ENCODE data around the gene DYNLL2.
"Not testable (repeated sequence)": the region's sequence is repeated elsewhere in the genome, so short reads cannot be mapped to it uniquely, and the experiment has no call there.

Gene DYNLL2

GRCh38 chr17:58073266-58073665 is 10.0 kb upstream of the DYNLL2 start:
- not testable (repeated sequence) for DNase-seq

DNA sequence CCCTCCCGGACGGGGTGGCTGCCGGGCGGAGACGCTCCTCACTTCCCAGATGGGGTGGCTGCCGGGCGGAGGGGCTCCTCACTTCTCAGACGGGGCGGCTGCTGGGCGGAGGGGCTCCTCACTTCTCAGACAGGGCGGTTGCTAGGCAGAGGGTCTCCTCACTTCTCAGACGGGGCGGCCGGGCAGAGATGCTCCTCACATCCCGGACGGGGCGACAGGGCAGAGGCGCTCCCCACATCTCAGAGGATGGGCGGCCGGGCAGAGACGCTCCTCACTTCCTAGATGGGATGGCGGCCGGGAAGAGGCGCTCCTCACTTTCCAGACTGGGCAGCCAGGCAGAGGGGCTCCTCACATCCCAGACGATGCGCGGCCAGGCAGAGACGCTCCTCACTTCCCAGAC is 8.8 kb upstream of the DYNLL2 start:
- DNase-seq, result not testable (repeated sequence)

- DNase-seq, result no peak
Observed at GRCh38 chr17:58079300-58080033, 3.8 kb upstream of the DYNLL2 start.

DNA sequence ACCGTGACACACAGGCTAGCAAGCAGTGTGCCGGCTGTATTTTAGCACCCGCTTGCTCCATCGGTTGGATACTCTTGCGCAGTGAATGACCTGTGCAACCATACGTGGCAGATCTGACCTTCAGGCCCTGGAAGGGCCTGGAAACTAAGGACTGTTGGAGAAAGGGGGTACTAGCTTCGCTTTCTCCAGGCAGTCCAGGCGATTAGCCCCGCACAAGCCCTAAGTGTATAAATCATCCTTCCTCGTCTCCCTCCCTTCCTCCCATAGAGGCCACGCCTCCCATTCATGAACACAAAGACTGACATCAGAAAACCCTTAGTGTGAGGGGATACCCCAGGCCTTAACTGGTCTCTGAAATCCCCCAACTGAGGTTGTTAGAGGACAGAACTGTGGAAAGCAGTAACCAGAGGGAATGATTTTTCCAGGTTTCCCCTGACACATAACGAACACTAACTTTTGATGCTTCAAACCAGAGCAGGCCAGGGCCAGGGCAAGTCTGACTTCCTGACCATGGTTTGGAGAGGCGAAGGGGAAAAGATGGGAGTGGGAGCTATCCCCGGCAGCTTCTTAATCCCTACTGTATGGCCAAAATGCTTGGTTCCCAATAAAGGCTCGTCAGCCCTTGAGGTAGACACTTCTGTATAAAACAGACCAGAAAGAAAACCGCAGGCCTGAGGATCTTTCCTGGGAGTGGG is 1.4 kb upstream of the DYNLL2 start:
- no peak for DNase-seq

- no peak for DNase-seq
Observed at GRCh38 chr17:58082341-58082869, 814 bp upstream of the DYNLL2 start.

DNA sequence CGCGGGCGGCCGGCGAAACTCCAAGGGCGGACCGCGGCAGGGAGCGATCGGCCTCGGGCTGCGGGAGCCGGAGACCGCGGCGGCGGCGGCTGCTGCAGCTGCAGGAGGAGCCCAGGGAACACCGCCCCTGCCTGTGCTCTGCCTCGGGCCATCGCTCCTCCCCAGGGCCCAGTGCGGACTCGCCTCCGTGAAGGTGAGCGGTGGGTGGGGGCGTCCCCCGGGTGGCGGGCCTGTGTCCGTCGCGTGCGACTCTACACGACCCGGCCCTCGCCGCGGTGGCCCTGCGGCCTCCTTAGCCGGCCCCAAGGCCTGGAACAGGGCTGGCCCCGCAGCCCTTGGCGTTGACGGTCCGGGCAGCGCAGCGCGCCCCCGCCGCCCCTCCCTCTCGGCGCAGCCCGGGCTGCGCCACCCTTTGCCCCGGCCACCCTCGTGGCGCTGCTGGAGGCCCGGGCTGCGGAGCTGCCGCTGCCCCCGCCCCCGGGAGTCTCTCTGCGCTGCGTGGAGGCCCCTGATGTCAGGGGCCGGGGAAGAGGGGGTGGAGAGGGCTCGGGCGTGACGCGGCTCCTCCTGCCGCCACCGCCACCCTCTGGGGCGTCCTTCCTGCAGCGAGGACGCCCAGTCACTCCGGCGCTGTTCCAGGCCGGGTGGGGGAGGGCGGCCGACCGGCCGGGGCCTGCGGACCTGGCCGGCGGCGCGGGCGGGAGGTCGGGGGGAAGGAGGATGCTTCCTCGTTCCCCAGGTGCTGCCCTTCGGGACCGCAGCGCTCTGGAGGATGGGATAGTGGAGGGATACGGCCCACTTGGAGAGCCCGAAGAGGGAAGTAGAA is 485 bp downstream of the DYNLL2 start:
- peak; percentile 71 for DNase-seq

DNA sequence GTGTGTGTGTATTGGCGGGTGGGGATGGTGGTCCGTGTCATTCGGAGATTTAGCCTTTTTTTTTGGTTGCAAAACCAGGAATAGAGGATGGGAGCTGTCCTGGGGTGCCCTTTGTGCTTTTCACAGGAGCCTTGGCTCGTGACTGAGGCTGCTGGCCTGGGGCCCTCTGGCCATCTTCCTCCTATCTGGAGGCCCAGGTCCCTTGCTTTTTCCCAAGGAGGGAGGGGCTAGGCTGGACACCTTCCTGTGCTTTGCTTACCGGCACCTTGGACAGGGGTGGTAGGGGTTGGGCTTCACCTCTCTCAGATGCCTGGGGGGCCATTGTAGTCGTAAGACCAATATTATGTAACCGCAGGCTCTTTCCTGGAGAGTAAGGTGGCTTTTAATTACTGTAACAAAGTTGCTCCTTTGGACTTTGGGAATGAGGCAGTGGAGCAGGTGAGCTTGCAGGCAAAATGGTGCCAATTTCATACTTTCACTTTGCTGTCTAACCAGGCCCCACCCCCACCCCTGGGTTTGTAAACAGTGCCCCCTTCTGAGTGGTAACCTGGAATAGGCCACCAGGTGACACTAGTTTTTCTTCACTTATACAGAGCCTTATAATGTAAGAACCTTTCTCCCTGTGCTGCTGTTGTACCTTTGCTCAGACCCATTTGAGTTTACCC is 1.2 kb downstream of the DYNLL2 start:
- DNase-seq, result peak; percentile 55

DNA sequence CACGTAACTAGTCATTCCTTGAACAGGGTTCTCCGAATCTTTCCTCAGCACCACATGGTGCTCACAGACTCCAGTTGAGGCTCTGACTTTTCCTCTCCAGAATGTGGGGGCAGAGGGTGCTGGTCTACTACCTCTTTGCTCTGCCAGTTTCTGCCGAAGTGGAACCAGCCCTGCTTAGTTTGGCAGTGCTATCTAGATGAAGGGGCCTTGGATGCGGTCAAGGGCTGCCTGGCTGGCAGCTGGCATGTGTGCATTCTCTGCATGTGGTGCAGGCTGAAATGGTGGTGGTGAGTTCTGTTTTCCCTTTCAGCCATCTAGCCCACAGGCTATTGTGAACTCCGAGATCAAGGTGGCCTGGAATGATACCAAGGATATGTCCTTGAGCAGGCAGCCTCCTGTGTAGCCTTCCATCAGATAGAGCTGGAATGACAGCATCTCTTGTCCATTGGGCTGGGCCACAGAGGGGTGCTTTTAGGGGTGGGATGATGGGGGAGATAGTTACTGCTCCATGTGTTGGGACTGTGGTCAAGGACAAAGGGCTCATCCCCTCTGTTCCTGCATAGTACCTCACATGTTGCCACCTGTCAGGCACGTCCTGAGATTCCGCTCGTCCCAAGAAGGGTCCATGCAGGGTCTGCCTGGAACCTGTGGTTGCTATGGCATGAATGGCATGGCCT is 2.0 kb downstream of the DYNLL2 start:
- no peak for DNase-seq

DNA sequence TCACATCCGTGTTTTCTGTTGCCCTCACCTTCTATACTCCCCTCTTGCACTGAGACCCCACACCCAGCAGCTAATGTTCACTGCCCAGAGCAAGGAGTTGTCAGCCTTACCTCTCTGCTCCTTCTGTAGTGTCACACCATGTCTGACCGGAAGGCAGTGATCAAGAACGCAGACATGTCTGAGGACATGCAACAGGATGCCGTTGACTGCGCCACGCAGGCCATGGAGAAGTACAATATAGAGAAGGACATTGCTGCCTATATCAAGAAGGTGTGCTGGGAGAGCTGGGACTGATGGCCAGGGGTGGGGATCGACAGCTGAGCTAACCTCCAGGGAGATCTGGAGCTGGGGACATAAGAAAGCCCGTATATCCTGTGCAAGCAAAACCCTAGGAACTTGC is 3.7 kb downstream of the DYNLL2 start:
- DNase-seq, result no peak

DNA sequence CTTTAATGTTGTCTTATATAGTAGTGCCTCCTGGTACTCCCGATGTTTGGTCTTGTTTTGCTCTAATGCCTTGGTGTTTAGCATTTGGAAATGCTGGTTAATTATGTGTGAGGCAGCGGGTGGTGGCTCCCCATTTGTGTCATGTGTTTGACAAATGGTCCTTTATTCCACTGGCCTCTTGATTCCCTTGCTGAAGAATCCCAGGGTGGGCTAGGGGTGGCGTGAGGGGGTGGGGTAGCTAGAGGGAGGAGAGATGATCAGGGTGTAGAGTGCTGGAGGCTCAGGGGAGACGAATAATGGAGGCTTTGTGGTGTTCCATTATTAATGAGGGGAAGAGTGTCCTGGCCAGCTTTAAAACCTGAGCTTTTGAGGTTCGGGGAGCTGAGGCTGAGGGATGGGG is 5.4 kb downstream of the DYNLL2 start:
- no peak for DNase-seq

DNA sequence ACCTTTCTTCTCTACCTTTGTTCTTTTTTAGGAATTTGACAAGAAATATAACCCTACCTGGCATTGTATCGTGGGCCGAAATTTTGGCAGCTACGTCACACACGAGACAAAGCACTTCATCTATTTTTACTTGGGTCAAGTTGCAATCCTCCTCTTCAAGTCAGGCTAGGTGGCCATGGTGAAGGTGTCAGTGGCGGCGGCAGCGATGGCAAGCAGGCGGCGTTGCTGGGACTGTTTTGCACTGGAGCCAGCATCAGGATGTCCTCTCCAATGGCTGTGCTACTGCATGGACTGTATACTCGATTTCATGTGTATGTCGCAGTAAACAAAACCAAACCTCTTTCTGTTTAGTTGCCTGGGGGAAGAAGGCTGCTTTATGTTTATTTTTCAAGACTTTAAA is 5.9 kb downstream of the DYNLL2 start:
- no peak for DNase-seq

DNA sequence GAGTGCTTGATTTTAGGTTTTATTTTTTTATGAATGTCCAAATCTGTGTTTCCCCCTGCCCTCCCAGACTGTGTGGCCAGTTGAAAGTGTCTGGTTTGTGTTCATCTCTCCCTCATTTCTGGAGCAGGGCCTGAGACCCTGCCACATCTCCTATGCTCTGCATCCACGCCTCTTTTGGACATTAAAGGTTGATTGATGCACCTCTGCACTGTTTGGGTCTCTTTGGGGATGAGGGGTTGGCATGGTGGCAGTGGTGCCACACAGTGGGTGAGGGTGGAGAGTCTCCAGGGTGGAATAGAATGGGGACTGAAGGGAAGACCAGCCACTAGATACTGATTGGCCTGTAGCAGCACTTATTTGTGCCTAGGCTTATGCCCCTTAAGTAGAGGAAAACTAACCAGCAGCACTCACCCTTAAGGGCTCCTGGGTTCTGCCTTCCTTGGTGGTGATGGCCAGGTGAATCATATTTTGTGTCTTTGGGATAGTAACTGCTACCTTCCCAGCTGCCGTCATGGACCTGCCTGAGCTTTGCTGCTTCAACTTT is 7.9 kb downstream of the DYNLL2 start:
- no peak for DNase-seq

DNA sequence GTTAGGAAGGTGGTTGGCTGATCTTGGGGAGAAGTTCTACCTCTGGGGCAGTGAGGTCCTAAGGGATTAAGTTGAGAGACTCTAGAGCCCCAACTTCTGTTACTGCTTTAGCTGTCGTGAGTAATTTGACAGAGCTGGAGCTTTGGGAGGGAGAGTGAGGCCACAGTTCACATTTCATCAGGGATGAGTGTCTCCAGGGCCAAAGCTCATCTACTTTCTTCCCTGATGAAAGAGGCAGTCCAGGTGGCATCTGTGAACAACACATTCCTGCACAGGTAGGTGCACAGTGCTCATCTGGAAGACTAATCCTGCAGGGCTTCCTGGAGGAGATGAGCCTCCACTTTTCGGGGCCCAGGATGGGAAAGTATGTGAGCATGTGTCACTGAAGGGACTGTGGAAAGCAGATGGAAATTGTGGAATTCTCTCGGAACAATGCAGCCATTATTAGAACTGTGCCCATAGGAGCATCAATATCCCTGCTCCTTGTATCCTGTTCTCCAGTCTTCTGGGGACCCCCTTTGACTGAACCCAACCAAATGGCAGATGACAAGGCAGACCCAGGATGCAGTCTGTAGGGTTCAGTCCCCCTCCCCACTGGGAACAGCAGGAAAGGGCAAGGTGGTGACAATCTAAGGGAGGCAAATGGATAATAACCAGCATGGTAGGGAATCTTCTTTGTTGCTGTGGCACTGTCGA is 9.0 kb downstream of the DYNLL2 start:
- DNase-seq, result no peak

DNA sequence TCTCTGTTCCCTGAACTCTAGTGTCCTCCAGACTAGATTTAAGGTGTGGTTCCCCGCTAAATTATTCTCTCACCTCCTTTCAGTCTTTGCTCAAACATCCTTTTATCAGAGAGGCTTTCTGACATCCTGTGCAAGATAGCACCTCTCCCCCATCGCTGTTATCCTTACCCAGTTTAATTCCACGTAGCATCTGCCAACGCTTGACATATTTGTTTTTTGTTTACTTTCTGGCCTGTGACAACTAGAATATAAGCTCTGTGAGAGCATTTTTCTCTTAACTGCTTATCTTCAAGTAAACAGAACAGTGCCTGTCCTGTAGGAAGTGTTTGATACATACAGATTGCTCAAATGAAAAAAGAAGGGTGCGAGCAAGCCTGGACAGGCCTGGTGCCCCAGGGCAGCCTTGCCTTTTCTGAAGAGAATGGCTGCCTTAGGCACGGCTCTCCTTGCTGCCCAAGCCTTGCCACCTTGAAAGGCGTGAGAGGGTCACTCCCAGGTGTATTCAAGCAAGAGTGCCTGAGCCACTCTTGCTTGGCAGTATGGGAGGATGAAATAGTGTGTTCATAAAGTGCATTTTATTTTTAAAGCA is 9.7 kb downstream of the DYNLL2 start:
- DNase-seq, result no peak

GRCh38 chr17:58094118-58094517 is 10.9 kb downstream of the DYNLL2 start:
- no peak for DNase-seq

DNA sequence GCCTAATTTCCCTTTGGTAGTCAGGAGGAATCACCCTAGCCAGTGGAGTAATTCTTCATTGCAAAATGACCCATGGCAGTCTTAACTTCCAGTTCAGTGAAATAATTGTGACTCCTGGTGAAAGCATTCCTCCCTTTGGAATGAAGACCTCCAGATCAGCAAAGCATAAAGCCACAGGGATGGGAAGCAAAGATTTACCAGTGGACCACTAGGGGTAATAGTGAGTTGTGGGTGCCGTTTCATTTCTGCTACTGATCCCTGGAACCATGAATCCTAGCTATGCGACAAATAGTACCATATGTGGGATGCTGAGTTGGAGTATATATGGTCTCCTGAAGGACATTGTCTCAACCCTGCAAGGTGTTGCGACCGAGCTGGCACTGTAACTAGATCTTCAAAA is 13.7 kb downstream of the DYNLL2 start:
- no peak for DNase-seq

DNA sequence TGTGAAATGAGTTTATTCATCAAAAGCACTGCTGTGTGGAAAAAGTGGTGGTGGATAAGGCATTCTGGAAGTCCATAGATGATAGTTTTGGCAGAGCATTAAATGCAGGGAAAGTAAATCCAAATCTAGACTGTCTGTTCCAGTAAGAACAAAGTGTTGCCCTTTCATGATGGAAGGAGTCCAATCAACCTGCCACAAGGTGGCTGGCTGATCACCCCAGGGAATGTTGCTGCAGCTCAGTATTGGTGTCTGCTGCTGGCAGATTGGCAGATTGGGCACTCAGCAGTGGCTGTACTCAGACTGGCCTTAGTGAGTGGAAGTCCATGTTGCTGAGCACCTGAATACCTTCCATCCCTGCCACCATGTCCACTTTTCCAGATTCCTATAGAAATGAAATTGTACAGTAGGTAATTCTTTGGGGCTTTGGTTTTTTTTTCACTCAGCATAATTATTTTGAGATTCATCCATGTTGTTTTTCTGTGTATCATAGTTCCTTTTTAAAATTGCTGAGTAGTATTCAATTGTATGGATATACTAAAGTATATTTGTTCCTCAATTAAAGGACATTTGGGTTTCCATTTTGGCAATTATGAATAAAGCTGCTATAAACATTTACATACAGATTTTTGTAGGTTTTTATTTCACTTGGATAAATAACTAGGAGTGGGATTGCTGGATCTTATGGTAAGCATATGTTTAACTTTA is 14.3 kb downstream of the DYNLL2 start:
- no peak for DNase-seq

GRCh38 chr17:58100506-58100905 is 17.3 kb downstream of the DYNLL2 start:
- DNase-seq, result no peak

GRCh38 chr17:58101898-58102297 is 18.7 kb downstream of the DYNLL2 start:
- DNase-seq, result not testable (repeated sequence)

DNA sequence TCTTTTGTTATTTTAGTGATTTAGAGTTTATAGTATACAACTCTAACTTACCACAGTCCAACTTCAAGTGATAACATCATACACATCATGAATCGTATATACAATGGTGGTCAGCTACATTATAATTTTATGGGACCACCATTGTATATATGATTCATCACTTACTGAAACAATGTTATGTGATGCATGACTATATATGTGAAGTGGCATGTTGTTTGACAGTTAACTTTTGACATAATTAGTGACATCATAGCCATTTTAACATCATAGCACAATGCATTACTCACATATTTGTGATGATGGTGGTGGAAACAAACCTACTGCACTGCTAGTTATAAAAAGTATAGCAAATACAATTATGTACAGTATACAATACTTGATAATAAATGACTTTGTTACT is 21.9 kb downstream of the DYNLL2 start:
- no peak for DNase-seq
